HepG2 (cell line): ENCODE measurements around the gene CDK13. TPM values are rescaled to one million over a fixed set of nuclear protein-coding genes. Genes with fewer than 3 reads are reported as not detected.
A peak's percentile ranks its signal among the peaks of the same experiment; 100 is the strongest.

Experiments
- AKNA ChIP-seq: sonication (generic); formaldehyde crosslinking; IDR thresholded peaks from 2 replicates; pipeline ENCODE4 v1.4.0; 2020; ENCODE audit warnings: missing genetic modification reagents, borderline replicate concordance
- CEBPB ChIP-seq: IDR thresholded peaks from 2 replicates; pipeline ENCODE4 v1.6.1; 2011; ENCODE audit warnings: low read depth, low read length, improper control_type of control experiment, borderline replicate concordance
- FOXJ3 ChIP-seq: sonication (generic); formaldehyde crosslinking; IDR thresholded peaks from 2 replicates; pipeline ENCODE4 v1.4.0; 2020; ENCODE audit warnings: missing genetic modification reagents, mild to moderate bottlenecking, borderline replicate concordance
- HMG20B ChIP-seq: conservative IDR thresholded peaks from 2 replicates; pipeline ENCODE4 v1.6.1; 2016; ENCODE audit warnings: missing genetic modification reagents, missing compliant biosample characterization
- HMGXB4 ChIP-seq, 2 experiments: sonication (generic) in 1 of 2; formaldehyde crosslinking in 1 of 2; IDR thresholded peaks; 2 replicates each; pipeline versions ENCODE4 v1.4.0 to v1.6.1; 2018 to 2020; ENCODE audit warnings: missing genetic modification reagents in 2 of 2, borderline replicate concordance in 1 of 2, low read depth in 1 of 2, mild to moderate bottlenecking in 1 of 2, missing biosample characterization in 1 of 2
- IRF1 ChIP-seq: sonication (generic); formaldehyde crosslinking; IDR thresholded peaks from 2 replicates; pipeline ENCODE4 v1.4.0; 2020; ENCODE audit warnings: low read depth, mild to moderate bottlenecking, missing genetic modification reagents
- KDM6A ChIP-seq: IDR thresholded peaks from 2 replicates; pipeline ENCODE4 v1.6.1; 2016; ENCODE audit warnings: low read depth
- MTA3 ChIP-seq: sonication (generic); formaldehyde crosslinking; IDR thresholded peaks from 2 replicates; pipeline ENCODE4 v1.4.0; 2020; ENCODE audit warnings: missing genetic modification reagents
- POLR2A ChIP-seq, 2 experiments: IDR thresholded peaks; 2 replicates each; pipeline ENCODE4 v1.6.1; 2011; ENCODE audit warnings: low read depth in 2 of 2, low read length in 2 of 2, mild to moderate bottlenecking in 1 of 2, moderate library complexity in 1 of 2; ENCODE audit not compliant: insufficient read depth in 1 of 2
- SNAPC2 ChIP-seq: sonication (generic); formaldehyde crosslinking; IDR thresholded peaks from 2 replicates; pipeline ENCODE4 v1.8.1; 2022; ENCODE audit warnings: mild to moderate bottlenecking, missing genetic modification reagents
- ZBTB44 ChIP-seq: sonication (generic); formaldehyde crosslinking; IDR thresholded peaks from 2 replicates; pipeline ENCODE4 v1.4.0; 2020; ENCODE audit warnings: missing genetic modification reagents
- ZBTB7A ChIP-seq: sonication (generic); formaldehyde crosslinking; IDR thresholded peaks from 2 replicates; pipeline ENCODE4 v1.8.0; 2022; ENCODE audit warnings: mild to moderate bottlenecking, missing genetic modification reagents
- ZNF24 ChIP-seq: fragments of 450-650 bp; IDR thresholded peaks from 2 replicates; pipeline ENCODE4 v1.6.1; 2017; ENCODE audit warnings: antibody characterized with exemption, mild to moderate bottlenecking
- ZNF615 ChIP-seq: sonication (generic); formaldehyde crosslinking; IDR thresholded peaks from 2 replicates; pipeline ENCODE4 v1.5.0; 2020; ENCODE audit warnings: mild to moderate bottlenecking, missing genetic modification reagents, borderline replicate concordance
- ZNF678 ChIP-seq: sonication (generic); formaldehyde crosslinking; IDR thresholded peaks from 2 replicates; pipeline ENCODE4 v1.4.0; 2020; ENCODE audit warnings: mild to moderate bottlenecking, missing genetic modification reagents
- ZNF75D ChIP-seq: sonication (generic); formaldehyde crosslinking; IDR thresholded peaks from 2 replicates; pipeline ENCODE4 v1.8.1; 2023; ENCODE audit warnings: missing genetic modification reagents, mild to moderate bottlenecking, borderline replicate concordance
- ZNF781 ChIP-seq: sonication (generic); formaldehyde crosslinking; IDR thresholded peaks from 2 replicates; pipeline ENCODE4 v1.5.1; 2020; ENCODE audit warnings: borderline replicate concordance, mild to moderate bottlenecking, missing genetic modification reagents; ENCODE audit errors: not compliant biosample characterization
- polyA plus RNA-seq, 8 experiments: library from polyadenylated mRNA; depleted of rRNA in 3 of 8; stranded (reverse) in 7 of 8; unstranded in 1 of 8; fragments of >200 nt; fragmentation: Illumina TruSeq in 4 of 8; extraction: Trizol in 4 of 8; gene quantifications; 2 replicates each; pipeline versions ENCODE4 v1.2.1 to v1.2.3, GENCODE V29; 2011 to 2016; ENCODE audit warnings: low read depth in 4 of 8, missing spikeins in 1 of 8, mixed read lengths in 1 of 8; ENCODE audit not compliant: insufficient read depth in 1 of 8
- total RNA-seq, 5 experiments: library from RNA; depleted of rRNA; stranded (reverse); fragments of >200 nt; fragmentation: Illumina TruSeq; extraction: Trizol; gene quantifications; 2 replicates each; pipeline ENCODE4 v1.2.3, GENCODE V29; 2016; ENCODE audit warnings: low read depth in 1 of 5

CDK13 gene
- total and polyA plus RNA-seq, 2 of the 13 experiments (the other 11 are each of a cell fraction or from before 2014, with no cell fraction given), result 21.0 to 40.9 TPM

GRCh38 chr7:39948956-39949928, 814 bp upstream of the CDK13 start (continued):
- no peak for TF ChIP-seq AKNA (CRISPR knock-in tag)
- no peak; the same call in 1 of the 2 replicates for TF ChIP-seq SNAPC2 (CRISPR knock-in tag)
- 0 out of 2 replicates have a peak, but pooled peaks have one; percentile 46 for TF ChIP-seq FOXJ3
- no peak for TF ChIP-seq ZNF24
- TF ChIP-seq ZNF678 (CRISPR knock-in tag), result no peak
- TF ChIP-seq ZBTB7A (CRISPR knock-in tag), result peak; percentile 61; the same call in 1 of the 2 replicates
- no peak for TF ChIP-seq IRF1 (CRISPR knock-in tag)
- 0 out of 2 replicates have a peak, but pooled peaks have one; percentile 21 for TF ChIP-seq CEBPB
- peak in 1 of 2 experiments; percentile 95; a peak in 2 of 4 replicates for TF ChIP-seq POLR2A (IDR thresholded peaks at IDR 0.05; ENCODE audit: insufficient read depth in 1 of 2, low read depth in 2 of 2, low read length in 2 of 2)
- TF ChIP-seq ZBTB44 (CRISPR knock-in tag), result no peak
- TF ChIP-seq ZNF75D (CRISPR knock-in tag), result no peak
- no peak for TF ChIP-seq MTA3 (CRISPR knock-in tag)
- peak; percentile 64 for TF ChIP-seq ZNF781 (CRISPR knock-in tag)
- no peak for TF ChIP-seq HMG20B
- no peak for TF ChIP-seq KDM6A (CRISPR knock-in tag)
- TF ChIP-seq ZNF615, result no peak
- peak; percentile 34 to 35; a peak in 2 of 4 replicates for TF ChIP-seq HMGXB4 (CRISPR knock-in tag; IDR thresholded peaks at IDR 0.05; ENCODE audit: borderline replicate concordance in 1 of 2, low read depth in 1 of 2)
